ENCODE data around the gene RBX1. TPM values are rescaled to one million over a fixed set of nuclear protein-coding genes. Genes with fewer than 3 reads are reported as not detected.
"Not testable (repeated sequence)": the region's sequence is repeated elsewhere in the genome, so short reads cannot be mapped to it uniquely, and the experiment has no call there.

RBX1 gene
- polyA plus RNA-seq, 3 donors from 2014 or later = 117 to 216 (median 139) TPM

GRCh38 chr22:40979871-40980270 is 28.7 kb downstream of the RBX1 start:
- Mint-ChIP-seq H3K4me1 (no peaks in the 10 kb centered on the region), H3K9me3 (no peaks in the 10 kb centered on the region), H3K4me3 (no peak overlapping the region), H3K36me3 (no peaks in the 10 kb centered on the region), H3K27ac (no peak overlapping the region), H3K27me3 (ENCODE audit: low read depth in 3 of 3) (no peaks in the 10 kb centered on the region)
- peak in 1 of 3 donors; percentile 2 for DNase-seq

DNA sequence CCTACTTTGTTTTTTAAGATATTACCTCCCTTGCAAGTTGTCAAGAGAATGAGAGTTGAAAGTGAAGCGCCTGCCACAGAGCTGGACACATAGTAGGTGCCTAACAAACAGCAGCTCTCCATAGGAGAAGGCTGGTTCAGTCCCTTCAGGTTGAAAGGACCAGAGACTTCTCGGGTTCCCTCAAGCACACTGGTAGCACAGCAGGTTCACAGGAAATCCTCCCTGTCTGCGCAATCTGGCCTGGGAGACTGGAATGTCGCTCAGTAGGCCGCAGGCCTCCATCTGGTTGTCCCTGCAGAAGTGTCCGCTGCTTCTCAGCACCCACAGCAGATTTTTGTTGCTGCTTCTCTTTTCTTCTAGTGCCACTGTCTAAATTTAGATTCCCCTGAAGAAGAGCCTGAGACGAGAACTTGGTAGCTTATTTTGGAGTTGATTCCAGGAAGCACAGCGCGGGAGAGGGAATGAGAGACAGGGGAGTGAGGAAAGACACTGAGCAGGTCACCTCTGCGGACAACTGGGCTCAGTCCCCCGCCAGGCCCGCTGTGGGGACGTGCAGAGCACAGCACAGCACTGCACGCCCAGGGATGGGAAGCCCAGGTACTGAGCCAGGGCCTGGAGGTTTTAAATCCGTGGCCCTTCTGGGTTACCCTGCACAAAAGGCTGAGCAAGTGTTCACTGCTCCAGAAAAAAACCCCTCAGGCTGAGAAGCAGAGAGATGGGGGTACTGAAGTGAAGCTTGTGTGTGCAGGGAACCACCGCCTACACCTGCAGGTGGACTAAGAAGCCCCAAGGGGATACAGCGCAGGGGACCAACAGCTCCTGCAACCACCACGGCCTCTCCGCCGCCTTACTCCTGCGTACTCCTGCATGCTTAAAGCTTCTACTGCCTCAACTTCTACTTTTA is 31.6 kb downstream of the RBX1 start:
- H3K27me3 Mint-ChIP-seq (ENCODE audit: low read depth in 3 of 3) = peaks cover 0 to 4% (median 2%) of the 10 kb centered on the region in 3 donors
- H3K36me3 Mint-ChIP-seq = no peaks in the 10 kb centered on the region
- no peak overlapping the region for H3K4me3 Mint-ChIP-seq
- H3K4me1 Mint-ChIP-seq = no peaks in the 10 kb centered on the region
- DNase-seq = no peak
- no peak overlapping the region for H3K27ac Mint-ChIP-seq
- no peaks in the 10 kb centered on the region for H3K9me3 Mint-ChIP-seq

DNA sequence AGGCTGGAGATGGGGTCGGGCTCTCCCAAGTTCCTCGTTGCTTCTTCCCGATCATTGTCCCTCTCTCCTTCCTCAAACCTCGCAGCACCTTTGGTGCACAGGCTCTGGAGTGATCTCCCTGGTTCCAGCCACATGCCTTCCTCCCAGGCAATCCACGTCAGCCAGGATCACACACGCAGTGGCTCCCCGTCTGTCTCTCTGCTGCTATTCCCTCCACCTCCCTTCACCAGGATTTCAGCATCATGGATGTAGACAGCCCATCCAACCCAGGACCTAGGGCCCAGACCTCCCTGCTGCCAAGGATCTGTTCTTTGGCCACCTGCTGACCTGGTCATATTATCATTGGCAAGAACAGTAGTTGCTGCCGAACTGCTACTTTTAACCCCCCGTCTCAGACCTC is 40.1 kb downstream of the RBX1 start:
- no peaks in the 10 kb centered on the region for H3K4me1 Mint-ChIP-seq
- no peak for DNase-seq
- H3K4me3 Mint-ChIP-seq = no peak overlapping the region
- H3K36me3 Mint-ChIP-seq = no peaks in the 10 kb centered on the region
- H3K27ac Mint-ChIP-seq = no peak overlapping the region
- peaks cover 0 to 9% (median 6%) of the 10 kb centered on the region in 3 donors for H3K27me3 Mint-ChIP-seq (ENCODE audit: low read depth in 3 of 3)
- peaks cover 0 to 2% (median 0%) of the 10 kb centered on the region in 6 donors for H3K9me3 Mint-ChIP-seq

DNA sequence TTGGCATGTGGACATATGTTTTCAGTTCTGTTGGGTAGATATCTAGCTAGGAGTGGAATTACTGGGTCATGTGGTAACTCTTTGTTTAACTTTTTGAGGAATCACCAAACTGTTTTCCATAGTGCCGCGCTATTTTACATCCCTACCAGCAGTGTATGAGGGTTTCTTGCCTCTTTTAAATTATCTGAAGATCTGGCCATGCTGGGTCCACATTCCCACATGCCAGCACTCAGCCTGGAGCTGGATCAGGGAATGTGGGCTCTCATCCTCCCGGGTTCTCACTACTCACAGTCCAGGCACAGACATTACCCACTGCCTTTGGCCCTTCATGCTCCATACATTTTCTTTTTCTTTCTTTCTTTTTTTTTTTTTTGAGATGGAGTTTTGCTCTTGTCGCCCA is 44.6 kb downstream of the RBX1 start:
- DNase-seq = no peak
- peaks cover 0 to 9% (median 7%) of the 10 kb centered on the region in 3 donors for H3K27me3 Mint-ChIP-seq (ENCODE audit: low read depth in 3 of 3)
- no peak overlapping the region for H3K27ac Mint-ChIP-seq
- no peak overlapping the region for H3K4me3 Mint-ChIP-seq
- no peaks in the 10 kb centered on the region for H3K4me1 Mint-ChIP-seq
- peaks cover 0 to 2% (median 0%) of the 10 kb centered on the region in 6 donors for H3K9me3 Mint-ChIP-seq
- H3K36me3 Mint-ChIP-seq = no peaks in the 10 kb centered on the region

- no peak overlapping the region for H3K4me3 Mint-ChIP-seq
- no peaks in the 10 kb centered on the region for H3K36me3 Mint-ChIP-seq
- H3K27me3 Mint-ChIP-seq (ENCODE audit: low read depth in 3 of 3) = peaks cover 0 to 4% (median 3%) of the 10 kb centered on the region in 3 donors
- no peak for DNase-seq
- no peaks in the 10 kb centered on the region for H3K4me1 Mint-ChIP-seq
- peaks cover 0 to 2% (median 0%) of the 10 kb centered on the region in 6 donors for H3K9me3 Mint-ChIP-seq
- no peak overlapping the region for H3K27ac Mint-ChIP-seq
These were observed 46.3 kb downstream of the RBX1 start for GRCh38 chr22:40997520-40997919.

GRCh38 chr22:41000040-41000565 is 48.9 kb downstream of the RBX1 start:
- Mint-ChIP-seq H3K27me3 (ENCODE audit: low read depth in 3 of 3) (peaks cover 0 to 3% (median 2%) of the 10 kb centered on the region in 3 donors), H3K36me3 (no peaks in the 10 kb centered on the region), H3K9me3 (no peaks in the 10 kb centered on the region), H3K4me3 (no peak overlapping the region), H3K4me1 (no peaks in the 10 kb centered on the region), H3K27ac (no peak overlapping the region)
- no peak for DNase-seq

GRCh38 chr22:41000941-41001721 is 50.0 kb downstream of the RBX1 start:
- no peak for DNase-seq
- Mint-ChIP-seq H3K36me3 (no peaks in the 10 kb centered on the region), H3K27ac (no peak overlapping the region), H3K9me3 (no peaks in the 10 kb centered on the region), H3K4me3 (no peak overlapping the region), H3K27me3 (ENCODE audit: low read depth in 3 of 3) (peaks cover 2 to 3% (median 3%) of the 10 kb centered on the region in 3 donors), H3K4me1 (no peaks in the 10 kb centered on the region)

DNA sequence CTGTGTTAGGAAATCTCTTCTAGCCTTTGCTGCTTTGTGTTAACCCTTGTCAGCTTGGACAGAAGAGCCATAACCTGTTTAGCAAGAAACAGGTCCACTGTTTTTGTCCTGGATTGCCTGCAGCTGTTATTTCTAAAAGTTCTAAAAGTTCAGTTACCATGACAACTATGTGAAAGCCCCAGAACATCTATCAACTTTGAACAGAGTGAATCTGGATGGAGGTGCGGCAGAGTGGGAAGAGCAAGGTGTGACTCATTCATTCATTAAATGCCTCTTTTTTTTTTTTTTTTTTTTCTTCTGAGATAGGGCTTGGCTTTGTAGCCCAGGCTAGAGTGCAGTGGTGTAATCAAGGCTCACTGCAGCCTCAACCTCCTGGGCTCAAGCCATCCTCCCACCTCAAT is 50.5 kb downstream of the RBX1 start:
- peaks cover 0 to 3% (median 2%) of the 10 kb centered on the region in 3 donors for H3K27me3 Mint-ChIP-seq (ENCODE audit: low read depth in 3 of 3)
- DNase-seq = no peak
- H3K9me3 Mint-ChIP-seq = no peaks in the 10 kb centered on the region
- H3K27ac Mint-ChIP-seq = no peak overlapping the region
- H3K36me3 Mint-ChIP-seq = no peaks in the 10 kb centered on the region
- H3K4me3 Mint-ChIP-seq = no peak overlapping the region
- no peaks in the 10 kb centered on the region for H3K4me1 Mint-ChIP-seq

- not testable (repeated sequence) for H3K36me3 Mint-ChIP-seq; H3K27ac Mint-ChIP-seq; H3K4me3 Mint-ChIP-seq; DNase-seq; H3K4me1 Mint-ChIP-seq; H3K9me3 Mint-ChIP-seq; H3K27me3 Mint-ChIP-seq (ENCODE audit: low read depth in 3 of 3)
These were observed 51.2 kb downstream of the RBX1 start for GRCh38 chr22:41002386-41002785.

GRCh38 chr22:41003066-41003465 is 51.9 kb downstream of the RBX1 start:
- H3K4me1 Mint-ChIP-seq = no peaks in the 10 kb centered on the region
- peaks cover 0 to 3% (median 2%) of the 10 kb centered on the region in 3 donors for H3K27me3 Mint-ChIP-seq (ENCODE audit: low read depth in 3 of 3)
- H3K36me3 Mint-ChIP-seq = no peaks in the 10 kb centered on the region
- H3K4me3 Mint-ChIP-seq = no peak overlapping the region
- H3K9me3 Mint-ChIP-seq = no peaks in the 10 kb centered on the region
- no peak overlapping the region for H3K27ac Mint-ChIP-seq
- no peak for DNase-seq

GRCh38 chr22:41003976-41004375 is 52.8 kb downstream of the RBX1 start:
- peaks cover 0 to 3% (median 2%) of the 10 kb centered on the region in 3 donors for H3K27me3 Mint-ChIP-seq (ENCODE audit: low read depth in 3 of 3)
- no peak for DNase-seq
- no peak overlapping the region for H3K4me3 Mint-ChIP-seq
- H3K9me3 Mint-ChIP-seq = no peaks in the 10 kb centered on the region
- H3K27ac Mint-ChIP-seq = no peak overlapping the region
- H3K36me3 Mint-ChIP-seq = no peaks in the 10 kb centered on the region
- no peaks in the 10 kb centered on the region for H3K4me1 Mint-ChIP-seq

DNA sequence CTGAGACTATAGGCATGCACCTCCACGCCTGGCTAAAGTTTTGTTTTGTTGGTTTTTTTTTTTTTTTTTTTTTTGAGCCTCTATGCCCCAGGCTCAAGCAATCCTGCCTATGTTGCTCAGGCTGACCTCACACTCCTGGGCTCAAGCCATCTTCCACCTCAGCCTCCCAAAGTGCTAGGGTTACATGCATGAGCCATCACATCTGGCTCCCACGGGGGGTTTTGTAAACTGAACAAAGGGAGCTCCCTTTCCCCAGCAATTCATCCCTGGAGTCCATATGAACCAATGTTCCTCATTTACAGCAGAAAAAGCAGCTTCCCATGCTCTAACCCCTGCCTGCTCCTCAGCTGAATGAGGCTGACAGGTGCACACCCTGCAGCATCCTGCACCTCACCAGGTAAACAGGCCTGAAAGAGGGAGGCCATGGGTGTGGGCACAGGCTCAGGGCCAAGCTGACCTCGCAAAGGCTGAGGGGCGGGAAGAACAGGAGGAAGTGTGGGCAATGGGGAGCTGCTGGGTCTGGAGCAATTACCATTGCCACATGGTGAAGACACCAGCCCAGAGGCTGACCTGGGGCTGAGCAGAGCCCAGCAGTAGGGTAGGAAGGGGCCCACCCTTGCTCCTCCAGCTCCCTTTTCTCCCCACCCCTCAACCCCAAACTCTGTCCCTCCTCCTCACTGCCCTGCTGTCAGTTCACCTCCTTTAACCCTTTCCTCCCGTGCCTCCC is 58.2 kb downstream of the RBX1 start:
- H3K27me3 Mint-ChIP-seq (ENCODE audit: low read depth in 3 of 3) = peaks cover 0 to 3% (median 1%) of the 10 kb centered on the region in 3 donors

DNA sequence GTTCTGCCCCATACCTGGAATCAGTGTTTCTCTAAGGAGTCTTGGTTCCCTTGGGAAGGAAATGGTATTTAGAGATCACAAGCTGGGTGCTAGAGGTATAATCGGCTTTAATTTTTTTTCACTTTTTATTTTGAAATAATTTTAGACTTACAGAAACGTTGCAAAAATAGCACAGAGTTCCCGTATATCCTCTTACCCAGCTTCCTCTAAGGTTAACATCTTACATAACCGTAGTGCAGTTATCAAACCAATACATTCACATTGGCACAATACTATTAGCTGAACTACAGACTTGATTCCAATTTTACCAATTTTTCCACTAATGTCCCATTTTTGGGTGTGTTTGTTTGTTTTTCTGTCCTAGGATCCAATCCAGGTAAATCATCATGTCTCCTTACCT is 63.8 kb downstream of the RBX1 start:
- Mint-ChIP-seq H3K36me3 (peaks cover 0 to 4% (median 0%) of the 10 kb centered on the region in 3 donors), H3K27ac (no peak overlapping the region), H3K4me3 (no peak overlapping the region), H3K4me1 (no peaks in the 10 kb centered on the region), H3K27me3 (ENCODE audit: low read depth in 3 of 3) (peaks cover 3 to 5% (median 5%) of the 10 kb centered on the region in 3 donors), H3K9me3 (no peaks in the 10 kb centered on the region)
- no peak for DNase-seq

More for the DNA sequence above, 58.2 kb downstream of the RBX1 start:
- H3K9me3 Mint-ChIP-seq = no peaks in the 10 kb centered on the region
- DNase-seq = no peak
- peaks cover 0 to 4% (median 0%) of the 10 kb centered on the region in 3 donors for H3K36me3 Mint-ChIP-seq
- no peak overlapping the region for H3K4me3 Mint-ChIP-seq
- H3K4me1 Mint-ChIP-seq = no peaks in the 10 kb centered on the region
- no peak overlapping the region for H3K27ac Mint-ChIP-seq

Measured in immature natural killer cell (primary cell).